Coronary artery (tissue), 2 donors: Measurements from ENCODE around the gene DYNC2H1.
"Not testable (repeated sequence)": the region's sequence is repeated elsewhere in the genome, so short reads cannot be mapped to it uniquely, and the experiment has no call there.

Experiments used
- DNase-seq: peaks from one replicate; pipeline ENCODE4 v3.0.0-alpha.2; 2017; ENCODE audit warnings: low spot score
- H3K27ac ChIP-seq, 2 donors: fragments of 200-600 bp; sonication (generic); one replicate each; pipeline ENCODE4 v1.5.1; 2016 to 2019
- H3K4me3 ChIP-seq: fragments of 200-600 bp; sonication (generic); 2 replicates; pipeline ENCODE4 v1.5.1; 2016; ENCODE audit warnings: mild to moderate bottlenecking, moderate library complexity
- CTCF ChIP-seq: fragments of 200-600 bp; sonication (generic); IDR thresholded peaks from one replicate; pipeline ENCODE4 v1.5.1; 2019; ENCODE audit warnings: antibody characterized with exemption

The DYNC2H1 gene

GRCh38 chr11:103125462-103125861, 16.2 kb downstream of the DYNC2H1 start:
- H3K27ac ChIP-seq: no peak overlapping the region
- no peak overlapping the region for H3K4me3 ChIP-seq
- no peak for TF ChIP-seq CTCF
- DNase-seq: no peak

DNA sequence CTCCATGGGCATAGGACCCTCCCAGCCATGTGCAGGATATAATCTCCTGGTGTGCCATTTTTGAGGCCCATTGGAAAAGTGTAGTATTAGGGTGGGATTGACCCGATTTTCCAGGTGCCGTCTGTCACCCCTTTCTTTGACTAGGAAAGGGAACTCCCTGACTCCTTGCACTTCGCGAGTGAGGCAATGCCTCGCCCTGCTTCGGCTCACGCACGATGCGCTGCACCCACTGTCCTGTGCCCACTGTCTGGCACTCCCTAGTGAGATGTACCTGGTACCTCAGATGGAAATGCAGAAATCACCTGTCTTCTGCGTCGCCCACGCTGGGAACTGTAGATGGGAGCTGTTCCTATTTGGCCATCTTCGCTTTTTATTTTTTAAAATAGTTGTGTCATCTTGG, 32.8 kb downstream of the DYNC2H1 start:
- not testable (repeated sequence) for H3K4me3 ChIP-seq, H3K27ac ChIP-seq, DNase-seq

DNA sequence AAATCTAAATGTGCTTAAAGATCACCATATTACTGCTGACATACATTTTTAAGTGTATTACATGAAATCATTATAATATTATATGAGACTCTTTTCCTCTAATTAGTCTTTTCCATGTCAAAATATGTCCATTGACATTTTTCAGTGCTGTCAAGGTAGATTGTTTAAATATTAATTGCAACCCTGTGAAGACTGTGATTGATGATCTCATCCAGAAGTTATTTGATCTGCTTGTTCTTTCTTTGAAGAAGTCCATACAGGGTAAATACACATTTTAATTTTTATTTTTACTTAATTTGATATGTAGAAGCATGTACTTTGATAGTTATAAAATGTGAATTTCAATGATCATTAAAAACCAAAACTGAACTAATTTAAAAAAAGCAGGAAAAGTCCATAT, 38.4 kb downstream of the DYNC2H1 start:
- no peak overlapping the region for H3K4me3 ChIP-seq
- TF ChIP-seq CTCF: no peak
- no peak overlapping the region for H3K27ac ChIP-seq
- DNase-seq: no peak

DNA sequence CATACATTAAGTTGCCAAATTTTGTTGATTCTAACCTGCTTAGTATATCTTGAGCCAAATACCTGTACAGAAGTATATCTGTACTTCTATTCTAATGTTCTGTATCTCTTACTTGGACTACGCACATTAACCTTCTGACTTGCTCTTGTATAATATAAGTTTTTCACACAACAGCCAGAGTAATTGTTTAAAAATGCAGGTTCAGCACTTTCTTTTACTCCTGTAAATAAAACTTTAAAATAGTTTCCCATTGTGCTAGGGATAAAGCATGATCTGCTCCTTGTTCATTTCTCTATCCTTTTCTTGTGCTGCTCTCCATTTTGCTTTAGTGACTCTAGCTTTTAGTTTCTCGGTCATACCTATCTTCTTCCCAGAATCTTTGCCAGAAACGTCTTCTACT, 48.3 kb downstream of the DYNC2H1 start:
- no peak for TF ChIP-seq CTCF
- Histone ChIP-seq H3K4me3 (no peak overlapping the region), H3K27ac (no peak overlapping the region)
- DNase-seq: no peak

DNA sequence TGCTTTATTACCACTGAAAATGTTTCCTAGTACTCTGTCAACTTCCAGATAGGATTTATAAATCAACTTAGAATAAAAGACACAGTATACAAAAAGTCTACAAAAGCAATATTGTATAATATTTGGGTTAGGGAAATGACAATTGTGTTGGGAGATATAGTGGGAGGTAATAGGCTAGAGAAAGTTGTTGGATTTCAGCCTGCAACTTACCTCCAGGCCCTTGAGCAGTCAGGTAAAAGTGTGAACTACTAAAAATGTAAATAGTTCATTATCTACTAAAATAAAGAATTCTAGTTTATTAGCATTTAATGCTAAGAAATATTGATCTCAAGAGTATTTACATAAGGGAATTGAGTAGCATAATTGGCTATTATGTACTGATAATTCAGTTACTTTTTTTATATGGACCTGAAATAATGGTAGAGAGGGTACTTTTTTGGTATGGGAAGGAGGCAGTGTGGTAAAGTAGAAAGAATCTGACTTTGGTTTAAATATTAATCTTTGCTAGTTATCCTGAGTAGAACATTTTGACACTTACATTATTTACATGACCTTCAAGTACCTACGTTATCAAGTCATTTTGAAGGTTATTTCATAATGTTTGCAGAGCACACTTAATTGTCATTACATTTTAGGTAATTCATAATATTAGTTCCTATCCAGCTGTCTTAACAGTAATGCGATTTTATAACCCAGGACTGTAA, 55.0 kb downstream of the DYNC2H1 start:
- no peak for TF ChIP-seq CTCF
- Histone ChIP-seq H3K4me3 (no peak overlapping the region), H3K27ac (no peak overlapping the region)
- no peak for DNase-seq

GRCh38 chr11:103167166-103167565, 57.9 kb downstream of the DYNC2H1 start:
- H3K4me3 ChIP-seq: no peak overlapping the region

GRCh38 chr11:103170865-103171264, 61.6 kb downstream of the DYNC2H1 start:
- no peak for TF ChIP-seq CTCF
- DNase-seq: no peak
- Histone ChIP-seq H3K27ac (no peak overlapping the region), H3K4me3 (no peak overlapping the region)

More at GRCh38 chr11:103167166-103167565, 57.9 kb downstream of the DYNC2H1 start:
- no peak for TF ChIP-seq CTCF
- no peak for DNase-seq
- H3K27ac ChIP-seq: no peak overlapping the region
